Choroid plexus epithelial cell (primary cell): ENCODE measurements around the gene AGPAT1.

Source experiments
- DNase-seq: peaks from one replicate; pipeline ENCODE4 v3.0.0-alpha.2; 2010; ENCODE audit warnings: low read depth
- H3K4me3 ChIP-seq: 2 replicates; pipeline ENCODE4 v1.5.1; 2011; ENCODE audit warnings: low read depth, mild to moderate bottlenecking, control low read depth, low read length, moderate library complexity
- TF ChIP-seq, protein P1 (sequence below): conservative IDR thresholded peaks from 2 replicates; pipeline ENCODE4 v1.5.1; 2011; ENCODE audit warnings: low read depth, mild to moderate bottlenecking, control low read depth, inconsistent platforms, low read length, moderate library complexity

Gene AGPAT1

GRCh38 chr6:32208996-32209395 lies 33.1 kb upstream of the AGPAT1 start:
- TF ChIP-seq, protein P1, sequence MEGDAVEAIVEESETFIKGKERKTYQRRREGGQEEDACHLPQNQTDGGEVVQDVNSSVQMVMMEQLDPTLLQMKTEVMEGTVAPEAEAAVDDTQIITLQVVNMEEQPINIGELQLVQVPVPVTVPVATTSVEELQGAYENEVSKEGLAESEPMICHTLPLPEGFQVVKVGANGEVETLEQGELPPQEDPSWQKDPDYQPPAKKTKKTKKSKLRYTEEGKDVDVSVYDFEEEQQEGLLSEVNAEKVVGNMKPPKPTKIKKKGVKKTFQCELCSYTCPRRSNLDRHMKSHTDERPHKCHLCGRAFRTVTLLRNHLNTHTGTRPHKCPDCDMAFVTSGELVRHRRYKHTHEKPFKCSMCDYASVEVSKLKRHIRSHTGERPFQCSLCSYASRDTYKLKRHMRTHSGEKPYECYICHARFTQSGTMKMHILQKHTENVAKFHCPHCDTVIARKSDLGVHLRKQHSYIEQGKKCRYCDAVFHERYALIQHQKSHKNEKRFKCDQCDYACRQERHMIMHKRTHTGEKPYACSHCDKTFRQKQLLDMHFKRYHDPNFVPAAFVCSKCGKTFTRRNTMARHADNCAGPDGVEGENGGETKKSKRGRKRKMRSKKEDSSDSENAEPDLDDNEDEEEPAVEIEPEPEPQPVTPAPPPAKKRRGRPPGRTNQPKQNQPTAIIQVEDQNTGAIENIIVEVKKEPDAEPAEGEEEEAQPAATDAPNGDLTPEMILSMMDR, result no peak
- no peak overlapping the region for H3K4me3 ChIP-seq
- DNase-seq, result no peak

- DNase-seq, result no peak
- TF ChIP-seq, protein P1, result no peak
- H3K4me3 ChIP-seq, result no peak overlapping the region
Observed at GRCh38 chr6:32204268-32204715, 28.4 kb upstream of the AGPAT1 start.

- TF ChIP-seq, protein P1, result no peak
- peak; percentile 6 for DNase-seq
- no peak overlapping the region for H3K4me3 ChIP-seq
Observed at GRCh38 chr6:32203426-32204267, 27.8 kb upstream of the AGPAT1 start.

- no peak for DNase-seq
- H3K4me3 ChIP-seq, result no peak overlapping the region
- TF ChIP-seq, protein P1, result no peak
Observed at GRCh38 chr6:32202186-32202585, 26.3 kb upstream of the AGPAT1 start.

DNA sequence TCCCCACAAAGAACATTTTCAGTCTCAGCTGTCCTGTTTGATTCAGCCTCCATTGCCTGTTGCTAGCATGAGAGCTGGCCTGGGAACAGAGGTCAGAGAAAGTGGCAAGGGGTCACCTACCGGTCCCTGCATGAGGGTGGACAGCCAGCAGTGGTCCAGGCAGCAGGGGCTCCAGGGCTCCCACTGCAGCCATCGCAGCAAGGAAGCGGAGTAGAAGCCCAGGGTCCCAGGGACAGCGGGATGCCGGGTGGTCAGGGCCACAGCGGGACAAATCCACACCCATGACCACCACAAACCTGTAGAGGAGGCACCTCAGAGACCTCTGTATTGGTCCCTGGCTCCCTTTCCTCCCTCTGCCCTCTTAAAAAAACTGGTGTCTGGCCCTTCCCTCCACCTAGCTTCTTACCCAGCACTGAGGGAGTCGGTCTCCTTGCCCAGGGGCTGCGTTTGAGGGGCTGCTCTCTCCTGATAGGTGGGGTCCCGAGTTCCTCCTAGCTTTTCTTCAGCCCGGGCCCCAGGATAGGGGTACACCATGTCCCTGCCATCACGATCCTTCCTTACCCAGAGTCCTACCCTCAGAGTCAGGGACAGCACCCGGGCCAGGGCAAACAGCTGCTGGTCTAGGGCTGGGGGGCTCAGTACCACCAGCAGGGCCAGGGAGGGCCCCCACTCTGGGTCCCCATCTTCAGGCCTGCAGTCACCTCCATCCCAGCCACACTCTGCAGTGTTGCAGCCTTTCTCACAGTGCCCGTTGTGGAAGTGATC lies 25.0 kb upstream of the AGPAT1 start:
- TF ChIP-seq, protein P1, result no peak
- DNase-seq, result no peak
- no peak overlapping the region for H3K4me3 ChIP-seq

GRCh38 chr6:32198866-32199265 lies 23.0 kb upstream of the AGPAT1 start:
- TF ChIP-seq, protein P1, result no peak
- DNase-seq, result no peak
- H3K4me3 ChIP-seq, result no peak overlapping the region
